Activated B cell treated with CpG ODN at 0.5 μM for 24 hours (primary cell): ENCODE data around the gene RNF112. TPM values are rescaled to one million over a fixed set of nuclear protein-coding genes. Genes with fewer than 3 reads are reported as not detected.

ENCODE experiments used
- ATAC-seq: fragments of 200-7000 bp; cut with Tn5 transposase; one replicate; pipeline ENCODE4 v1.10.0; 2021; ENCODE audit warnings: low read depth, mild to moderate bottlenecking, moderate library complexity
- CTCF ChIA-PET: fragments of 350-600 bp; sonication (Branson Sonifier 250); formaldehyde crosslinking; loops from one replicate; lab custom pipeline; 2021; ENCODE audit warnings: antibody characterized with exemption; lab: Charles Lee
- POLR2A ChIA-PET: fragments of 350-600 bp; sonication (Branson Sonifier 250); formaldehyde crosslinking; loops from one replicate; lab custom pipeline; 2021; ENCODE audit warnings: antibody characterized with exemption; lab: Charles Lee
- DNase-seq: peaks from one replicate; pipeline ENCODE4 v3.0.0; 2022
- H3K27ac Mint-ChIP-seq: one replicate; pipeline ENCODE4 v1.8.0; 2020; ENCODE audit warnings: mixed read lengths
- H3K27me3 Mint-ChIP-seq: one replicate; pipeline ENCODE4 v1.8.0; 2021; ENCODE audit warnings: mixed read lengths
- H3K36me3 Mint-ChIP-seq: one replicate; pipeline ENCODE4 v1.8.0; 2021; ENCODE audit warnings: low read depth, mixed read lengths
- H3K4me1 Mint-ChIP-seq: one replicate; pipeline ENCODE4 v1.8.0; 2021; ENCODE audit warnings: mixed read lengths
- H3K4me3 Mint-ChIP-seq: one replicate; pipeline ENCODE4 v1.8.0; 2020; ENCODE audit warnings: mild to moderate bottlenecking, mixed read lengths
- H3K9me3 Mint-ChIP-seq: one replicate; pipeline ENCODE4 v1.8.0; 2020; ENCODE audit warnings: mixed read lengths
- CTCF ChIP-seq: fragments of 200-600 bp; IDR thresholded peaks from one replicate; pipeline ENCODE4 v1.8.0; 2022; ENCODE audit warnings: antibody characterized with exemption, mild to moderate bottlenecking
- intact Hi-C: fragments of 100-400 bp; cut with micrococcal nuclease; formaldehyde crosslinking; loops from one replicate; pipeline ENCODE4 v1.15.1; 2024
- total RNA-seq: library from RNA; stranded (reverse); gene quantifications from 2 replicates; pipeline ENCODE4 v1.2.3, GENCODE V29; 2022

Gene RNF112
- total RNA-seq, 1 donor from 2014 or later = 0.51 TPM

DNA sequence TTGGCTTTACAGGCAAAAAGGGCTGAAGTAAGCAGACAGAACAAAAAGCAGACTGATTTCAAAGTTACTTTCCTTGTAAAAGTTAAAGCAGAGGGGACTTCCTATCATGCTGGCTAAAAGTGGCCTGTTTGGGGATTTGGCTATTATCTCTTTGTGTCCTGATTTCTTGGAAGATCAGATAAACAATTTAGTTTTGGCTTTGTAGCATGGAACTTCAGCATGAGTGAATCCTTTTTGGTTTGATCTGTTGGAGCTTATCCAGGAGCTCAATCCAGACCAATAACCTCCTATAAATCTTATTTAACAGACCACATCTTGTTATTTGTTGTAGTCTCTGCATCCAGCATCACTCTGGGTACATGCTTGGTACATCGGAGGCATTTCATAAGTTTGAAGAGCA, 8.9 kb upstream of the RNF112 start:
- H3K36me3 Mint-ChIP-seq = no peaks in the 10 kb centered on the region
- ChIA-PET POLR2A (no interaction called here), CTCF (no interaction called here)
- no peak for ATAC-seq
- DNase-seq = no peak
- no peaks in the 10 kb centered on the region for H3K9me3 Mint-ChIP-seq
- H3K27me3 Mint-ChIP-seq = peaks cover 5% of the 10 kb centered on the region
- intact Hi-C loops = no loop called here
- H3K27ac Mint-ChIP-seq = no peak overlapping the region
- TF ChIP-seq CTCF = no peak
- H3K4me3 Mint-ChIP-seq = no peak overlapping the region
- H3K4me1 Mint-ChIP-seq = no peaks in the 10 kb centered on the region

DNA sequence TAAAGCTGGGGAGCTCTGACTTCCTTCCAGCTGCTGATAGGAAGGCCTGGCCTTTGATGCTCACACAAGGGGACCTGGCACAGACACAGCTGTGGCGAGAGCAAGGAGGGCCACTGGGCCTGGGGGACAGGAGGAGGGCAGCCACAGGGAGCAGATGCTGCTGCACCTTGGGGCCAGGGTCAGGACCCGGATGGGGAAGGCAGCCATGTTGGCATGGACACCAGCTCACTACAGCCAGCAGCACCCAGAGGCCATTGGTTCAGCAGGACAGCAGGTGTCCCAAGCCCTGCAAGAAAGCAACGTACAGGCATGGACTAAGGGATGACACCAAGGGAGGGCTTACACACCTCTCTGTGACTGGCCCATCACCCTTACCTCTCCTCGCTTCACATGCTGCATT, 8.0 kb upstream of the RNF112 start:
- ATAC-seq (no peak), DNase-seq (no peak)
- Mint-ChIP-seq H3K4me3 (no peak overlapping the region), H3K4me1 (no peaks in the 10 kb centered on the region), H3K27ac (no peak overlapping the region), H3K9me3 (no peaks in the 10 kb centered on the region), H3K36me3 (no peaks in the 10 kb centered on the region), H3K27me3 (peaks cover 4% of the 10 kb centered on the region)
- POLR2A ChIA-PET = no interaction called here
- intact Hi-C loops = no loop called here
- TF ChIP-seq CTCF = no peak
- CTCF ChIA-PET = no interaction called here

DNA sequence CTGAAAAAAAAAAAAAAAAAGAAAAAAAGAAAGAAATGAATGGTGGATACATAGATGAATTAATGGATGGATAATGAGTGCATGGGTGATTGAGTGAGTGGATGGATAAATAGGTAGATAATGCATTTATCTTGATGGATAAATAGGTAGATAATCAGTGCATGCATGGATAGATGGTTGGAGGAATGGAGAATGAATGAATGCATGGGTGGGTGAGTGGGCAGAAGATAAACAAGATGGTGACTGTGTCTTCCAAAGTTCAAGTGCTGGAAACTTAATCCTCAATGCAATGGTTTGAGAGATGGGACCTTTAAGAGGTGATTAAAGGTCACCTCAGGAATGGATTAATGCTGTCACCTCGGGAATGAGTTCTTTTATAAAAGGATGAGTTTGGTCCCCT, 6.8 kb upstream of the RNF112 start:
- no peaks in the 10 kb centered on the region for H3K9me3 Mint-ChIP-seq
- POLR2A ChIA-PET = no interaction called here
- CTCF ChIA-PET = no interaction called here
- DNase-seq (no peak), ATAC-seq (no peak)
- no peaks in the 10 kb centered on the region for H3K27me3 Mint-ChIP-seq
- H3K4me1 Mint-ChIP-seq = no peaks in the 10 kb centered on the region
- no peak for TF ChIP-seq CTCF
- intact Hi-C loops = no loop called here
- H3K27ac Mint-ChIP-seq = no peak overlapping the region
- H3K4me3 Mint-ChIP-seq = no peak overlapping the region
- H3K36me3 Mint-ChIP-seq = no peaks in the 10 kb centered on the region

DNA sequence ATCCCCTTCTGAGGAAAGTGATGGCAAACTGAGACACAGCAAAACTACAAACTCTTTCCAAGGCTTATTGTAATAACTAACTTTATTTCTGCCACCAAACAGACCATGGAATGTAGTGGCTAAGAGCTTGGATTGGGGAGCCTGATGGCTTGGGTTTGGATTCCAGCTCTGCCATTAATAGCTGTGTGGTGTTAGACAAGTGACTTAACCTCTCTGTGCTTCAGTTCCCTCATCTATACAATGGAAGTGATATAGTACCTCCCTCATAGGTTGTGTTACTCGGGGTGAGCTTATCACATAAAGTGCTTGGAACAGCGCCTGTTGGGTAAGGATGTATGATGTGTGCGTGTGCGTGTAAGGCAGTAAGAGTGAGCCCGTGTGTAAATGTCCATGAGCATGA, 5.9 kb upstream of the RNF112 start:
- ChIA-PET POLR2A (no interaction called here), CTCF (no interaction called here)
- Mint-ChIP-seq H3K9me3 (no peaks in the 10 kb centered on the region), H3K36me3 (no peaks in the 10 kb centered on the region), H3K4me1 (no peaks in the 10 kb centered on the region), H3K27me3 (no peaks in the 10 kb centered on the region), H3K4me3 (no peak overlapping the region), H3K27ac (no peak overlapping the region)
- intact Hi-C loops = no loop called here
- DNase-seq = no peak
- ATAC-seq = no peak
- TF ChIP-seq CTCF = no peak

GRCh38 chr17:19407601-19408345, 3.3 kb upstream of the RNF112 start:
- POLR2A ChIA-PET = no interaction called here
- no peaks in the 10 kb centered on the region for H3K9me3 Mint-ChIP-seq
- DNase-seq (no peak), ATAC-seq (no peak)
- no peak overlapping the region for H3K27ac Mint-ChIP-seq
- no peak for TF ChIP-seq CTCF
- intact Hi-C loops = no loop called here
- H3K4me3 Mint-ChIP-seq = no peak overlapping the region
- CTCF ChIA-PET = no interaction called here
- H3K4me1 Mint-ChIP-seq = no peaks in the 10 kb centered on the region
- H3K36me3 Mint-ChIP-seq = no peaks in the 10 kb centered on the region
- H3K27me3 Mint-ChIP-seq = no peaks in the 10 kb centered on the region
